Astrocyte (in vitro differentiated cells and primary cell): ENCODE results near the gene OR7C2.

Experiments
- CTCF ChIP-seq: IDR thresholded peaks from 2 replicates; pipeline ENCODE4 v1.5.1; 2011; ENCODE audit warnings: low read depth, mild to moderate bottlenecking, inconsistent platforms, low read length, moderate library complexity; ENCODE audit not compliant: insufficient read depth
- EZH2 ChIP-seq: IDR thresholded peaks from 2 replicates; pipeline ENCODE4 v1.6.1; 2012; ENCODE audit warnings: mild to moderate bottlenecking, low read length, inconsistent platforms; ENCODE audit not compliant: insufficient read depth

DNA sequence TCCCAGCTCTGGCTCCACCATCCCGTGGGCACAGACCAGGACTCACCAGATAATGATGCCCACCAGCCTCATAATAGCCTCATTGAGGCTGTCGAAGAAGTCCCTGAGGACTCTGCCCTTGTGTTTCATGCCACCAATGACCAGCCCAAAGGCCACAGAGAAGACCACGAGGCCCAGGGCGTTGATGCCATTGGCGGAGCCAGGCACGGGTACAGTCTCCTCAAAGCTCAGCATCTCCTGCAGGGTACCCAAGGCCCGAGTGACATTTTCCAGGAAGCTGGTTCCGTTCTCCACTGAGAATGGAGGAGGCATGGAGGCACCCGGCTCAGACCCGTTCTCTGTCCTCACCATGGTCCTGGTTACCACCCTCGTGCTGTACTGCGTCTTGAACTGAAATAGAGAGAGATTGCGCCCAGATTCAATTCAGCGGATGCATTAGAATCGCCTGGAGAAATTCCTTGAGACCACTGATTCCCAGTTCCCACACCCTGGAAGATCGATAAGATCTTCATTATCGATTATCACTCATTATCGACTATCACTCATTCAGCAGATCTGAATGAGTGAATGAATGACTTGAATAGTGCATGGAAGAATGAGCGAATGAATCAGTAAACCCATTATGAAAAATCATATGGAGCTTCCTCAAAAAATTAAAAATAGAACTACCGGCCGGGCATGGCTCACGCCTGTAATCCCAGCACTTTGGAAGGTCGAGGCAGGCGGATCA is 20.8 kb downstream of the OR7C2 start:
- TF ChIP-seq CTCF: no peak
- TF ChIP-seq EZH2: no peak
